ENCODE results near the gene DOK6. TPM values are rescaled to one million over a fixed set of nuclear protein-coding genes. Genes with fewer than 3 reads are reported as not detected.

Gene DOK6
- total and polyA plus RNA-seq, 8 donors, result 0.15 to 1.3 (median 0.33) TPM

DNA sequence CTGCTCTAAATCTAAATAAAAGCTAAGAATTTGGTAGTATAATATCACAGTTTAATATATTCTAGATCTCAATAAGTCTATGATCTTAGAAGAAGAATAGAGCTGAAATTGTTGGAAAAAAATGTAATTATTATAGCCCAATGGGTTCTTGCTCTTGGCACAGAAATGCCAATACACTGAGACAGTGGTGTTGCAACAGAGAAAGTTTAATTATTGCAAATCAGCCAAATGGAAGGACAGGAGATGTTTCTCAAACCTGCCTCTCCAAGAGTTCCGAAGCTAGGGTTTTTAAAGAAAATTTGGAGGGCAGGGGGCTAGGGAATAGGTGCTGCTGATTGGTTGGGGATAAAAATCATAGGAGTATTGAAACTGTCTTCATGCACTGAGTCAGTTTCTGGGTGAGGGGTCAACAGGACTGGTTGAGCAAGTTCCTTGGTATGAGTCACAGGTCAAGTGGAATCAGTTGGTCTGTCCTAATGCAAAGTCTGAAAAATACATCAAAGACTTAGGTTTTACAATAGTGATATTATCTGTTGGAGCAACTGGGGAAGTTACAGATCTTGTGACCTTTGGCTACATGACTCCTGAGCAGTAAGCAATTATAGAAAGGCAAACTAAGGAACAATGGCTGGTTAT is 318.3 kb downstream of the DOK6 start:
- H3K9me3 ChIP-seq, result no peaks in the 10 kb centered on the region
- H3K27ac ChIP-seq, result no peak overlapping the region
- no peaks in the 10 kb centered on the region for H3K4me1 ChIP-seq
- no peaks in the 10 kb centered on the region for H3K36me3 ChIP-seq
- intact Hi-C loops (cut with DNase I), result no loop called here
- no peak overlapping the region for H3K4me3 ChIP-seq
- WGBS, 2 donors, result 57 to 65% methylated on average over 1 of the region's 1 CpG
- TF ChIP-seq, protein P1, sequence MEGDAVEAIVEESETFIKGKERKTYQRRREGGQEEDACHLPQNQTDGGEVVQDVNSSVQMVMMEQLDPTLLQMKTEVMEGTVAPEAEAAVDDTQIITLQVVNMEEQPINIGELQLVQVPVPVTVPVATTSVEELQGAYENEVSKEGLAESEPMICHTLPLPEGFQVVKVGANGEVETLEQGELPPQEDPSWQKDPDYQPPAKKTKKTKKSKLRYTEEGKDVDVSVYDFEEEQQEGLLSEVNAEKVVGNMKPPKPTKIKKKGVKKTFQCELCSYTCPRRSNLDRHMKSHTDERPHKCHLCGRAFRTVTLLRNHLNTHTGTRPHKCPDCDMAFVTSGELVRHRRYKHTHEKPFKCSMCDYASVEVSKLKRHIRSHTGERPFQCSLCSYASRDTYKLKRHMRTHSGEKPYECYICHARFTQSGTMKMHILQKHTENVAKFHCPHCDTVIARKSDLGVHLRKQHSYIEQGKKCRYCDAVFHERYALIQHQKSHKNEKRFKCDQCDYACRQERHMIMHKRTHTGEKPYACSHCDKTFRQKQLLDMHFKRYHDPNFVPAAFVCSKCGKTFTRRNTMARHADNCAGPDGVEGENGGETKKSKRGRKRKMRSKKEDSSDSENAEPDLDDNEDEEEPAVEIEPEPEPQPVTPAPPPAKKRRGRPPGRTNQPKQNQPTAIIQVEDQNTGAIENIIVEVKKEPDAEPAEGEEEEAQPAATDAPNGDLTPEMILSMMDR (IDR thresholded peaks at IDR 0.05), result no peak
- no peak for DNase-seq
- no peaks in the 10 kb centered on the region for H3K27me3 ChIP-seq
- ATAC-seq, result no peak
- no peak for FAIRE-seq

DNA sequence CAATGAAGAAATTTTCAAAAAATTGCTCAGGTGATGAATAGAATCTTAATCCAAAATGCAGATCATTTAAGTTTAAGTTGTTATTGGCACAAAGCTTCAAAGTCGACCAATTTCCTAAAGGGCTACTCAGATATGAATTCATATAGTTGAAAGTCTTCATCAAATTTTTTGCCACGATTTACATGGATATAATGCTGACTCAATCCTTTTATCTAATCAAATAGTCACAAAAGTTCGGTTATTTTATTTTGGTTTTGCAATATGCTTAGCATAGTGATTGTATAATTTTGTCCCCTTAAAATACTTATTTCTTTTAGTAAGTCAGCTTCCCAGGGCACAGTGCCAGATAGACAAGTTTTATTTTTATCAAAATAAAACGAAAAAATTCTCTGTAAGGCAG is 319.7 kb downstream of the DOK6 start:
- H3K36me3 ChIP-seq, result no peaks in the 10 kb centered on the region
- H3K4me1 ChIP-seq, result no peaks in the 10 kb centered on the region
- no peak overlapping the region for H3K27ac ChIP-seq
- WGBS, 2 donors, result 55 to 76% methylated on average over 4 of the region's 4 CpGs
- H3K4me3 ChIP-seq, result no peak overlapping the region
- ATAC-seq (no peak), DNase-seq (no peak), FAIRE-seq (no peak)
- no peaks in the 10 kb centered on the region for H3K27me3 ChIP-seq
- TF ChIP-seq, protein P1 (IDR thresholded peaks at IDR 0.05), result no peak
- intact Hi-C loops (cut with DNase I), result no loop called here
- H3K9me3 ChIP-seq, result no peaks in the 10 kb centered on the region

DNA sequence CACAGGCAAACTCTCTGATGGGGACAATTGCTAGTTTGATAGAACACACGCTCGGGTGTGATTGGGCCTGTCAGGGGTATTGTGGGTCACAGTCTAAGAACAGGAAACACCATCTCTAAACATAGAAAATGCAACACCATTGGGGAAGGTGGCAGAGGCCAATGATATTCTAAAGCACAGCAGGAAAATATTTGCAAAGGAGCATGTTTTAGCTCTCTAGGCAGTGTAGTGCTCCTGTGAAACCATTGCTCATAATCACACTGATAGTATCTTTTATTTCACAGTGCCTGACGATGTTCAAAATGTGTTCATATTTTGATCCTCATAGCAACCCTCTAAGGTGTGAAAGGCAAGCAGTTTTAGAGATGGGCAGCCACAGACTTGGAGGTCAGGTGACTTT is 322.7 kb downstream of the DOK6 start:
- TF ChIP-seq, protein P1 (IDR thresholded peaks at IDR 0.05), result no peak
- ATAC-seq (no peak), DNase-seq (no peak), FAIRE-seq (no peak)
- WGBS, 2 donors, result 69 to 77% methylated on average over 3 of the region's 3 CpGs
- no peak overlapping the region for H3K4me3 ChIP-seq
- H3K27ac ChIP-seq, result no peak overlapping the region
- H3K4me1 ChIP-seq, result no peaks in the 10 kb centered on the region
- no peaks in the 10 kb centered on the region for H3K9me3 ChIP-seq
- no peaks in the 10 kb centered on the region for H3K36me3 ChIP-seq
- intact Hi-C loops (cut with DNase I), result no loop called here
- no peaks in the 10 kb centered on the region for H3K27me3 ChIP-seq

DNA sequence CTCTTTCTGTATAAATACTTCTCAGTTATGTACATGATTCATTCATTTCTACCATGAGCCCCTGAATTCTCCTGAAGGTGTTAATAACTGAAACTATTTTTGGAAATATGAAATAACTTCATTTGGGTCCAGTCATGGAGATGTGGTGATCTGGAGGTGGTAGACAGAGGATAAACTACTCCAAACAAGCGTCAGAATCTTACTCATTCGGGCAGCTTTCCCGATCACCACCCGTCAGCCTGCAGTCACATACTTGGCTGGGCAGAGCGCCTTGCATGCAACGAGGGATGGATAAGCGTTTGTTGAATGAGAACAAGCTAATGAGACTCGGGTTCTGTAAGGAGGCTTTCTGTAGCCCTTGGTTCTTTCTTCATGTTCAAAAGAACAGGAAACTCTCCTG is 324.3 kb downstream of the DOK6 start:
- intact Hi-C loops (cut with DNase I), result no loop called here
- Histone ChIP-seq H3K4me1 (no peaks in the 10 kb centered on the region), H3K9me3 (no peaks in the 10 kb centered on the region), H3K36me3 (no peaks in the 10 kb centered on the region), H3K4me3 (no peak overlapping the region), H3K27me3 (no peaks in the 10 kb centered on the region), H3K27ac (no peak overlapping the region)
- TF ChIP-seq, protein P1 (IDR thresholded peaks at IDR 0.05), result no peak
- FAIRE-seq, result no peak
- 83 to 87% methylated on average over 8 of the region's 8 CpGs for whole genome bisulfite sequencing, 2 donors
- DNase-seq, result no peak
- no peak for ATAC-seq

DNA sequence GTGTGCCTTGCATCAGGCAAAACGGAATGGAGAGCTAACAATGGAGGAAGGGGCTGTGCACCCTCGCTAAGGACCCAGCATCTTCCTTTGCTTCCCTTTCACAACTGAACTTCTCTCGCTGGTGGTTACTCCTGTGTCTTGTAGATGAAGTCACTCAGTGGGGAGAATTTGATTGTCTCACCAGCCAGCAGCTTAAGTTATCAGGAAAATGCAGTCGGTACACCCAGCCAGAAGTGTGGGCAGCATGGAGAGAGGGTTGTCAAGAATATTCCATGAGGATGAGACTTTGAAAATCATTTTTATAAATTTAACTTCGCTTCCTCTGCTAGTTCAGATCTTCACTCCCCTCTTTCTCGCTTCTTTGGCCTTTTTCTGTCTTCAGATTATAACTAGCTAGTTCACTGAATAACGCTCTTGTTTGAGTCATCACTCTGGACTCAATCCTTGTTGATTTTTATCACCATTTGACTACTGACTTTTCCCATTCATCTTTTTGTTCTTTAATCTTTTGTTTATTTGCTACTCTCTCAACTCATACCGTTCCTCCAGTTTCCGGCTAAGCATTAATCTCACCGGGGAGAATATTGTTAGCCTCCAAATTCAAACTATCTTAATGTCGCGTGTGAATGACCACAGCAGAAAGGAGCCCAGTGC is 325.3 kb downstream of the DOK6 start:
- TF ChIP-seq, protein P1 (IDR thresholded peaks at IDR 0.05), result no peak
- ATAC-seq (no peak), FAIRE-seq (no peak), DNase-seq (no peak)
- H3K27me3 ChIP-seq, result no peaks in the 10 kb centered on the region
- intact Hi-C loops (cut with DNase I), result no loop called here
- no peaks in the 10 kb centered on the region for H3K4me1 ChIP-seq
- no peak overlapping the region for H3K4me3 ChIP-seq
- H3K9me3 ChIP-seq, result no peaks in the 10 kb centered on the region
- WGBS, 2 donors, result 79% methylated on average over 12 of the region's 12 CpGs
- no peaks in the 10 kb centered on the region for H3K36me3 ChIP-seq
- H3K27ac ChIP-seq, result no peak overlapping the region
